VCaP (cell line): ENCODE results near the gene PAMR1.

ENCODE experiments used
- H3K27ac ChIP-seq: fragments of 450-650 bp; 2 replicates; pipeline ENCODE4 v1.5.1; 2017
- TF ChIP-seq, protein P1 (sequence below): fragments of 450-650 bp; conservative IDR thresholded peaks from 2 replicates; pipeline ENCODE4 v1.5.1; 2017; ENCODE audit warnings: mild to moderate bottlenecking, moderate library complexity

The PAMR1 gene

DNA sequence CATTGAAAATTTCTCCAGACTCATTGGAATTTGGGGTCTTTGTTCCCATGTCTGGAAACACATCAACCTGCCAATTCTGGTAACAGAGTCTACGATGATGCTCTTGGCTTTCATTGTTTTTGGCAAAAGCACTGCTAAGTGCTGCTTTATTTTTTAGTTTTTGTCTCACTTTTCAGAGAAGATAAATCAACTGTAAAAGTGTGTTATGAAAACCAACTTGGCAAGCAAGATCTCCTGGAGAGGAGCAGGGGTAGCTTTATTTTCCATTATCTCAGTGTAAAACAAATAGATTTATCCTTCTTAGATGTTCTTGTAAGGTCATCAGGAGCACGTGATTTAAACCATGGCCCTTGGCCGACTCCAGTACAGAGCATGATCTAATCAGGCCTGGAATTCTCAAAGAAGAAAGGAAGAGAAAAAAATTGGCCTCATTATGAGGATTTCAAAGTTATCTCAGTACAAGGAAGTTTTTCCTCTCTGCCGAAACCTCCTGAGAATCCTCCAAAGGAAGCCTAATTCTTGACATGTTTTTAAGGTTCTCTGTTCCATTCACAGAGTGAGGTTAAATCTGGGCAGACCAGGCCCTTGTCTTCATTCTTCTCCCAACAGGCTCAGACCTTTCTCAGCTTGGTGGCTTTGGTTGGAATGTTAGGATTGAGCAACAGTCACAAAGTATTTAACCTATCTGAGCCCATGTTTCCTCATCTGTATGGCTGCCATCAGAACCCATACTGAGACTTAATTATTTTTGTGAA lies 16.4 kb upstream of the PAMR1 start:
- TF ChIP-seq, protein P1, sequence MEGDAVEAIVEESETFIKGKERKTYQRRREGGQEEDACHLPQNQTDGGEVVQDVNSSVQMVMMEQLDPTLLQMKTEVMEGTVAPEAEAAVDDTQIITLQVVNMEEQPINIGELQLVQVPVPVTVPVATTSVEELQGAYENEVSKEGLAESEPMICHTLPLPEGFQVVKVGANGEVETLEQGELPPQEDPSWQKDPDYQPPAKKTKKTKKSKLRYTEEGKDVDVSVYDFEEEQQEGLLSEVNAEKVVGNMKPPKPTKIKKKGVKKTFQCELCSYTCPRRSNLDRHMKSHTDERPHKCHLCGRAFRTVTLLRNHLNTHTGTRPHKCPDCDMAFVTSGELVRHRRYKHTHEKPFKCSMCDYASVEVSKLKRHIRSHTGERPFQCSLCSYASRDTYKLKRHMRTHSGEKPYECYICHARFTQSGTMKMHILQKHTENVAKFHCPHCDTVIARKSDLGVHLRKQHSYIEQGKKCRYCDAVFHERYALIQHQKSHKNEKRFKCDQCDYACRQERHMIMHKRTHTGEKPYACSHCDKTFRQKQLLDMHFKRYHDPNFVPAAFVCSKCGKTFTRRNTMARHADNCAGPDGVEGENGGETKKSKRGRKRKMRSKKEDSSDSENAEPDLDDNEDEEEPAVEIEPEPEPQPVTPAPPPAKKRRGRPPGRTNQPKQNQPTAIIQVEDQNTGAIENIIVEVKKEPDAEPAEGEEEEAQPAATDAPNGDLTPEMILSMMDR = no peak
- peak overlapping the region; percentile 66 for H3K27ac ChIP-seq

GRCh38 chr11:35540526-35540925 lies 15.1 kb upstream of the PAMR1 start:
- TF ChIP-seq, protein P1 = no peak
- H3K27ac ChIP-seq = peak overlapping the region; percentile 66

- peak overlapping the region; percentile 1; the same call in 1 of the 2 replicates for H3K27ac ChIP-seq
These were observed 14.4 kb upstream of the PAMR1 start for GRCh38 chr11:35539781-35540281.

DNA sequence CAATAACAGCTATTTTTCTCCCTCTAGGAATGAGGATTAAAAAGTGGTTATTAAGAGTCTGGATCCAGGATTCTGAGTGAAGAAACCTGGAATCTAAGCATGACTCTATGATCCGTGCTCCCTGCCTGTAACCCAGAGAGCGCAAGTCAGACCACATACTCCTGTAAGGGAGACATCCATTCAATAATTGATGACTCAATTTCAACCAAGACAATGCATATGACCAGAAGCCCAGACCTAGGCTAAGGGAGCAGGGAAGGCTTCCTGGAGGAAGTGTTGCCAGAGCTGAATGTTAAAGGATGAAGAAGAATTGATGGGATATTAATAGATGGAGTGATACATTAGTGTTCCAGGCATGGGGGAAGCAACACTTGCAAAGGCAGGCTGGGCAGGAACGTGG lies 13.8 kb upstream of the PAMR1 start:
- H3K27ac ChIP-seq = no peak overlapping the region
- TF ChIP-seq, protein P1 = no peak

More at GRCh38 chr11:35539781-35540281, 14.4 kb upstream of the PAMR1 start:
- TF ChIP-seq, protein P1 = no peak

GRCh38 chr11:35536470-35536869 lies 11.1 kb upstream of the PAMR1 start:
- TF ChIP-seq, protein P1 = no peak
- H3K27ac ChIP-seq = peak overlapping the region; percentile 27; the same call in 1 of the 2 replicates

DNA sequence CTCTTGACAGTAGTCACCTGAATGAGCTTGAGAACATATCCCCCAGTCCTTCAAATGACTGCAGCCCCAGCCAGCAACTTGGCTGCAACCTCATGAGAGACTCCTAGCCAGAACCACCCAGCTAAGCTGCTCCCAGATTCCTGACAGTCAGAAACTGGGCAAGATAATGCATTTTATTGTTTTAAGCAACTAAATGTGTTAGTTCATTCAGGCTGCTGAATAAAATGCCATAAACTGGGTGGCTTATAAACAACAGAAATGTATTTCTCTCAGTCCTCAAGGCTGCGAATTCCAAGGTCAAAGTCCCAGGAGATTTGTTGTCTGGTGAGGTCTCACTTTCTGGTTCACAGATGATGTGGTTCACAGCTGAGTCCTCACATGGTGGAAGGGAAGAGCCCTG lies 5.8 kb upstream of the PAMR1 start:
- TF ChIP-seq, protein P1 = no peak
- no peak overlapping the region for H3K27ac ChIP-seq

DNA sequence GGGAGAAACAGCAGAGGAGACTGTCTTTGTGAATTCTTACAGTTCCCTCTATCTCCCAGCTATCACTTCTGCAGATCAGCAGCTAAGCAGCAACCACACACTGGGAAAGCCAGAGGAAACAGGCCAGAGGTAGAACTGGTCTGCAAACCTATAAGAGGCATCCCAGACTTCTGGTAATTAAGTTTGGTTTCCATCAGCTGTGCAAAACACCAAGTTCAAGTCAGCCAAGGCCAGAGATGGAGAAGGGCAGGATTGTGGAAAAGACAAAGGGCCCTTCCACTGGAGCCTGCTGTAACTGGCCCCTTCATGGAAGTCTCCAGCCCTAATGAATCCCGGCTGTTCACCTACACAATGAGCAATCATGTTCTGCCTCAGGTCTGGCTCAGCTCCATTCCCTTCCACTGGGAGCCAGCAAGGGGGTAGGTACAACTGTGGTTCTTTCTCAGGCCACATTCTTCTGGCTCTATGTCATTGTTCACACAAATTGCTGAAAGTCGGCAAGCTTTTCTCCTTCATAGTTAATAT lies 4.6 kb upstream of the PAMR1 start:
- H3K27ac ChIP-seq = no peak overlapping the region
- TF ChIP-seq, protein P1 = no peak
